Stimulated activated CD4-positive, alpha-beta T cell treated with anti-CD3 and anti-CD28 coated beads, Interleukin-4, amount 100 ng/mL, for 48 hours (primary cell): ENCODE data around the gene PEDS1.
A peak's percentile ranks its signal among the peaks of the same experiment; 100 is the strongest.
"Not testable (repeated sequence)": the region's sequence is repeated elsewhere in the genome, so short reads cannot be mapped to it uniquely, and the experiment has no call there.

Experiments
- DNase-seq, 2 donors: peaks; one replicate each; pipeline ENCODE4 v3.0.0-alpha.2; 2020; ENCODE audit warnings: low read depth in 2 of 2

The PEDS1 gene

DNA sequence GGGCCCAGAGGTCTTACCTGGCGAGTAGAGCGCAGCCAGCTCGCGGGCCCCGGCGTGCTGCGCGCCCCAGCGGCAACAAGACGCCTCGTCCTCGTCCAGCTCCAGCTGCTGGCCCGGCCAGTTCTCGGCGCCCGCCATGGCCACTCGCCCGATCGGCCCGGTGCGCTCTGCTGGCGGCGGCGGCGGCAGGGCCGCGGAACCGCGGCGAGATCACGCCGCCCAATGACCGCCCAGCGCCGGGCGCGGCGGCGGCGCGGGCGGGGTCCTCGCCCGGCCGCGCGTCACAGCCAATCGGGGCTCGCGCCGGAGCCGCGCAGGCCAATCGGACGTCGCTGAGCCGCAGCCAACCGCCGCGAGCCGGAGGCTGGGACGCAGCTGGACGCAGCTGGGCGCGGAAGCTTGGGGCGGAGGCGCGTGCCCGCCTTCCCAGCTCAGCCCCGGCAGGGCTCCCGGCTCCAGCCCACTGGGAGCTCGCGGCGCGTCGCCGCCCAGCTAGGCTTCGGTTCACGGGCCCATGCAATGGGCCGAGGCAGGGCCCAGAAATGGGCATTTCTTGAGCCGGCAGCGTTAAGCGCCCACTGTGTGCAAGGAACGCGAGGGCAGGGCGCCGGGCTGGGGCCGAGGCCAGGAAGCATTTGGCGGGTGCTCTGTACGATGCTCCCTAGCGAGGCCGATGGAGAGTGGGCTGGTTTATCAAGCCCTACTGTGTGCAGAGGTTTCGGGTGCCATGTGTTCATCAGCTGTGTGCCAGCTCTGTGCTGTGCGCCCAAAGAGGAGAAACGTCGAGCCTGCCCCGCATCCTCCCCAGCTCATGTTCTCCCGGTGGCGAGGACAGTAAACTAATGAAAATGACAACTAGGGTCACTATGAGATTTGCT lies at the start of gene PEDS1:
PEDS1 (minus strand) TSS at position 224 of the 878 bp plus-strand sequence; CDS start at position 138, 86 bp downstream.
- peak; percentile 63 to 82 for DNase-seq

DNA sequence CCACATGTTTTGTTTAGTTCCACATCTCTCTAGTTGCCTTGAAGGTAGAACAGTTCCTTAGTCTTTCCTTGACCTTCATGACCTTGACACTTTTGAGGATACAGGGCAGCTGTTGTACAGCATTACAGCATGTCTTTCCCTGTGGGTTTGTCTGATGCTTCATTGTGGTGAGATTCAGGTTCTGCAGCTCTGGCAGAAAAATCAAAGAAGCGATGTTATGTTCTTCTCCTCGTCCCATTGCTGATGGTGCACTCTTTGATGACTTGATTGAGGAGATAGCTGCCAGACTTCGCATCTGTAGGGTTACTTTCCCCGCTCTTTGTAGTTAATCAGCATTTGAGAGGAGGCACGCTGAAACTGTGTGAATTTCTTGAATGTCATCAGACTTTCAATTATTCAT lies 49.2 kb upstream of the PEDS1 start:
- no peak for DNase-seq

DNA sequence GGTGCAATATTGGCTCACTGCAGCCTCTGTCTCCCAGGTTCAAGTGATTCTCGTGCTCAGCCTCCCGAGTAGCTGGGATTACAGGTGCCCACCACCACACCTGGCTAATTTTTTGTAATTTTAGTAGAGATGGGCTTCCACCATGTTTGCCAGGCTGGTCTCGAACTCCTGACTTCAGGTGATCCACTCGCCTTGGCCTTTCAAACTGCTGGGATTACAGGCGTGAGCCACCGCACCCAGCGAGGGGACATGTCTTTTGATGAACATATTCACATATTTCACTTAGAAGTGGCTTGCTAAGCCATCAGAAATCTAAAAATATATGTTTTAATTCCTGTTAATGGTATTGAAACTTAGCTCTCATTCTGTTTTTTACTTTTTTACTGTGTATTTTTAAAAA lies 48.2 kb upstream of the PEDS1 start:
- not testable (repeated sequence) for DNase-seq

DNA sequence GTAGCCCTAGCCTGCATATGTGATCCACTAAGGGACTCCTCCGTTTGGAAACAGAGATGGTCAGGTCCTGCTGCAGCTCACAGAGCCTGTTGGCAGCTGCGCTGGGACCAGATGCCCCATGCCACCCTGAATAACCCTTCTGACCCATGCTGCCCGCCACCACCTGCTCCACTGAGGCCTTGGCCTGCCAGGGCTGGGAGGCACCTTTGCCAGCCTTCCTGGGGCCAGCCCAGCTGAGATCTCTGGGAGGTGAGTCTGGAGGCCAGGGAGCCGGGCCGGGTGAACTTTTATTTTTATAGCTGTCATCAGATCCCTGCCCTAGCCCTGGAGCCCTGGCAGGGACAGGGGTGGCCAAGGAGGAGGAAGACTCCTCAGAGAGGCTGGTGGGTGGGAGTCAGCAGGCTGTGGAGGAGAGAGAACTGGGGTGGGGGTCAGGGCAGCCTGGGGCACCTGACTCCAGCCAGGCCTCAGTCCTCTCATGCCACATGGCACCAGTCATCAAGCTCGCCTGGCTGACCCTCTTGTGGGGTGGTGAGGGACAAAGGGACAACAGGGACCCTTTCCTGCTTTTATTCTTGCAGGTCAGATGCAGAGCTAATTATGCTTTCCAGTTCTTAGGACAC lies 47.1 kb upstream of the PEDS1 start:
- no peak for DNase-seq

DNA sequence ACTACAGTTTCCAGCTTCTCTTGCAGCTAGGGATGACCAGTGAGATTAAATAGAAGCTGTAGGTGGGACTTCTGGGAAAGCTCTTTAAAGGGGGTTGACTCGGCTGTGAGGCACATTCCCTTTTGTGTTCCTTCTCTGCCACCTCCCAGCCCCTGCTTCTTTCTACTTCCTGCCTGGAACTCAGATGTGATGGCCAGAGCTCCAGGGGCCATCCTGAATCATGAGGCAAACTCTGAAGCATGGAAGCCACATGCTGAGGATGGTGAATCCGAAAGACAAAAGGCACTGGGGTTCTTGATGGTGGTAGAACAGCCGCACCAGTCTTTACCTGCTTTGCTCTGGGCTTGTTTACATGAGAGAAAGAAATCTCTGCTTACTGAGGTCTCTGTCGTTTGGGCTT lies 46.2 kb upstream of the PEDS1 start:
- DNase-seq: no peak

DNA sequence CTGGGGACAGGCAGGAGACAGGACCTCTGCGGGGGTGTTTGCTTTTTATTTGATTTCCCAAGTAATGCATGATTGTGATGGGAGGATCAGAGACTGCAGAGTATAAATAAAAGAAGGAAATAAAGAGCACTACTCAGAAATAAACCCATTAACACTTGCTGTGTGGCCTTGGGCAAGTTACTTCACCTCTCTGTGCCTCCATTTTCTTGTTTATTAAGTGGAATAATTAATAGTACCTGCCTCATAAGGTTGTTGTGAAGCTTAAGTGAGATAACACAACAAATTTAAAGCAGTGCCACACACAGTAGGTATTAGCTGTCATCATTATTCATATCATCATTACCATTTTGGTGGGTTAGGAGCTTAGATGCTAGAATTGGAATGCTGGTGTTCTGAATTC lies 45.2 kb upstream of the PEDS1 start:
- DNase-seq: no peak

DNA sequence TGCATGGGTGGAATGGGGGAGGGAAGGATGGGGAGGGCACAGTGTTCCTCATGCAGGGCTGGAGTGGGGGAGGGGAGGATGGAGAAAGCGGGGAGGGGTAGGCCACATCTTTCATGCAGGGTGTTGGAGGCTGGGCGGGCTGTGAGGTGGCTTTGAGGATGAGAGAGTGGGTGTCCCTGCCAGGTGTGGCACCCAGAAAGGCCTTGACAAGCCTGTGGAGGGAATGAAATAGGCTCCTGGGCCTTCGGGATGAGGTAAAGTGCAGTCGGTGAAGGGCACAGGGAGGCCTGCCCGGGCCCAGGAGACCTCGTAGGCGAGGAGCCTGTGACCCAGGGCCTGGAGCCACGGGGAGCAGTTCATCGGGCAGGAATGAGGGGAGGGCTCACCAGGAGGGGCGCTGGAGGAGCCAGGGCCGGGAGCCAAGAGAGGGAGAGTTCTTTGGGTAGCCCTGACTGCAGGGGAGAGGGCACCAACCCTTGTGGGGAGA lies 44.7 kb upstream of the PEDS1 start:
- no peak for DNase-seq

DNA sequence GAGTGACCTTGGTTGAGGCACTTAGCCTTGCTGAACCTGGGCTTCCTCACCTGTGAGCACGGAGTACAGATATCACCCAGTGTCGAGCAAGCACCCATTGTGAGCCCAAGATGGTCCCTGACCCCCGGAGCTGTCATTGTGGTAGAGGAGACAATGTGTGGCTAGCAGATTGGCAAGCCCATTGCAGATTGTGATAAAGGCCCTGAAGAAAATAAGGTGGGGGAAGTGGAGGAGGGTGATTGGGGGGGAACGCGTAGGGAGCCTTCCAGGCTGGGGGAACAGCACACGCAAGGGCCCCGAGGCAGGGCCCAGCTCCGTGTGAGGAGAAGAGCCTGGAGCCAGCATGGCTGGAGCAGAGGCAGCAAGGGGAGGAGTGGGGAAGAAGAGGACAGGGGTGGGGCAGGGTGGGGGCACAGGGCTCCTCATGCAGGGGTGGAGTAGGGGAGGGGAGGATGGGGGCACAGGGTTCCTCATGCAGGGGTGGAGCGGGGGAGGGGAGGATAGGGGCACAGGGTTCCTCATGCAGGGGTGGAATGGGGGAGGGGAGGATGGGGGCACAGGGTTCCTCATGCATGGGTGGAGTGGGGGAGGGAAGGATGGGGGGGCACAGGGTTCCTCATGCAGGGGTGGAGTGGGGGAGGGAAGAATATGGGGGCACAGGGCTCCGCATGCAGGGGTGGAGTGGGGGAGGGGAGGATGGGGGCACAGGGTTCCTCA lies 44.1 kb upstream of the PEDS1 start:
- DNase-seq: no peak

DNA sequence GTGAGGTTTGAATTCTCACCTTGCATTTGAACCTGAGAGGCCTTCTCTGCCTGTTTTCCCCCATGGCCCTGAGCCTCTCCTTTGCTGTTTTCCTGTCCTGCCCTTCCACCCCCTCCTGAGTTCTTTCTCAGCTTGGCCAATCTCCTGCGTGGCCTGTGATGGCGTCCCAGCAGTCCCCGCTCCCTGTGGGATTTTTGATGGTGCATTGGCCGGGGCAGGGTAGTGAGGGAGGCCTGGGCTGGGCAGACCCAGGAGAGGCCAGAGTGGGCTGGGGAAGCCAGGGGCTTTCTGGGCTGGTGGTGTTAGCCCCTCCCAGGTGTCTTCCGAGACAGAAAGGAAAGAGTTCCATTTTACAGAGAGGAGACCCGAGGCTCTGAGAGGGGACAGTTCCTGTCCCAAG lies 43.4 kb upstream of the PEDS1 start:
- DNase-seq: no peak

DNA sequence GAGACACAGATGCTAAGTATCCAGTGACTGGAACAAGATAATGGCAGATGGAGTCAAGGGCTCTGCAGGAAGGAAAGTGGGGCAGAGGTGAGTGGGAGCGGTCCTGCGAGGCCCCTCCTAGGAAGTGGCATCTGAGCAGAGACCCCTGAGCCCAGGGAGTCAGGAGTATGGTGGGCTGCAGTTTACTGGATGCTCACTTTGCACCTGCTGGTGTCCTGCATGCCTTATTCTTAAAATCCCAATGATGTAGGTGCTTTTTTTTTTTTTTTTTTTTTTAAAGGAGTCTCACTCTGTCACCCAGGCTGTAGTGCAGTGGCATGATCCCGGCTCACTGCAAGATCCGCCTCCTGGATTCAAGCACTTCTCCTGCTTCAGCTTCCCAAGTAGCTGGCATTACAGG lies 42.7 kb upstream of the PEDS1 start:
- no peak for DNase-seq

DNA sequence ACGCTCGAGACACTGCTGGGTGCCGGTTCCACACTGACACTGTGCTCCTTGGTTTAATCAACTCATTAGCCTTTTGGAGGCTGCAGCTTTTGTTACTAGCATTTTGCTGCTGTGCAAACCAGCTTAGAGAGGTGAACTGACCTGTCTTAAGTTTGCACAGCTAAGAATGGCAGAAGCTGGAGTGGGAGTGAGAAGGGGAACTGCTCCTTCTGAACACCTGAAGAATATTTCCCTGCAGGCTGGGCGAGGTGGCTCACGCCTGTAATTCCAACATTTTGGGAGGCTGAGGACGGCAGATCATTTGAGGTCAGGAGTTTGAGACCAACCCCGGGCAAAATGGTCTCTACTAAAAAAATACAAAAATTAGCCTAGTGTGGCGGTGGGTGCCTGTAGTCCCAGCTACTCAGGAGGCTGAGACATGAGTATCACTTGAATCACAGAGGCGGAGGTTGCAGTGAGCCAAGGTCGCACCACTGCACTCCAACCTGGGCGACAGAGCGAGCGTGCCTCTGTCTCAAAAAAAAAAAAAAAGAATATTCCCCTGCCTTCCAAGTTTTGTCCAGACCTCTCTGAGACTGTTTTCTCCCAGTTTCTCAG lies 42.1 kb upstream of the PEDS1 start:
- no peak for DNase-seq

DNA sequence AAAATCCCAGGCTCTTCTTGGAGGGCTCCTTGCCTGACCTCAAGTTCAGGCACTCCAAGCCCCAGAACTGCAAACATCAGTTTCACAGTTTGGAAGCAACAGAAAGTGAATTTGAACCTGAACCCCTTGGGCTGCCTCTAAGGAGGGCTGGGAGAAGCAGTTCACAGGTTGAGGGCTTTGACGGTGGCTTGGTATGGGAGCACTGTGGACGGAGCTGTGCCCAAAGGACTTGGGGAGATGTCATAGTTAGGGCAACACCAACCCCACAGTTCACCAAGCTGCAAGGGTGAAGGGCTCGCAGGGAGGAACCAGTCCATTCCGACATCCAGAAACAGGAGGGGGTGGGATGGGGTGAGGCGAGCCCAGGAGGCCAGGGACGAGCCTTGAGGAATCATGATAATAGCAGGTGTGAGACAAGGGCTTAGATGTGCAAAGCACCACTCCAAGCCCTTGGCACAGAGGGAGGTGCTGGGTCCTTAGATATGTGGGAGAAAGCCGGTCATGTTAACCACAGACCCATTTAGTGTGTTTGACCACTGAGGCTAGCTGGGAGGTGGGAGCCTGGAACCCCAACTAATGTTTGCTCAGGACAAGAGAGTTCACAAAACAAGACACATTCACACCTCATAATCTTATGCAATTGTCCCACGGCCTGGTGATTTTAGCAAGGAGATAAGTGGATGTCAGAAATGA lies 41.5 kb upstream of the PEDS1 start:
- no peak for DNase-seq

DNA sequence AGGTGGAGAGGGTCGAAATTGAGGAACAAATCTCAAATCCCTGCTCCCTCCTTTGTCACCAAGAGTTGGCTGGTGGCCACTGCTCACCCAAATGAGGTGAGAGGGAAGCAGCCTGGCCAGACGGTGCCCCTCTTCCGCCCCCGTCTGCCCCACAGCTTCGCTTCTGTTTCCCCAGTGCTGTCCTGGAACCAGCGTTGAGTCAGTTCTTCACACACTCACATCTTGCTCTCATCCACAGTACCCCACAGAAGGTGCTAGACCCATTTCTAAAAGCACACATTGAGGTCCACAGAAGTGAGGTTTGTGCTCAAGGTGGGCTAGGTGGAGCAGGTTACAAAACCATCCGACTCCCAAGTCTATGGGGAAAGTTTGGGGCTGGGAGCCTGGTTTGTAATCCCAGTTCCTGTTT lies 40.9 kb upstream of the PEDS1 start:
- no peak for DNase-seq

DNA sequence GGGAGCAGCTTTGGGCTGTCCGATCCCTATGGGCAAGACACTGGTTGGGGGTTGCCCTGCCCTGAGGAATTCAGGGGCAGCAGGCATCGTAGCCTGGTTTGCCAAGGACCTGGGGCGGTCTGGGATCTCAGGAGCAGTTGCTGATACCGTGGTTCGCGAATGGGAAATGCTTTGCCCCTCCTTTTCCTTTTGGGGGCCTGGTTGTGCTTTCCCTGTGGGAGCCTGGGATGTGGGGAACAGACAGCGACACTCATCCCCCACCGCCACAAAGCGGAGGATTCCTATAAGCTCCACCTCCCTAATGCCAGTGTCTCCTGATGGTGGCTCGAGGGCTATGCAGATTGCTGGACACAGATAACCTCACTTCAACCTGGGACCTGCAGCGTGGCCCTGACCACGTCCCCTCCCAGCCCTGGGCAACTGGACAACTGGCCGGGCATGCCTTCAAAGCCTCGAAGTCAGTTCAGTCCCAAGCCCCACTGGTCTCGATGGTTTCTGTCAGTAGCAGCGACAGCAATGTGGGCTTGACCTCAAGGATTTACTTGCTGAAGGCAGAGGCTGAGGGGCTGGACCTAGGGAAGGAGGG lies 40.4 kb upstream of the PEDS1 start:
- no peak for DNase-seq

DNA sequence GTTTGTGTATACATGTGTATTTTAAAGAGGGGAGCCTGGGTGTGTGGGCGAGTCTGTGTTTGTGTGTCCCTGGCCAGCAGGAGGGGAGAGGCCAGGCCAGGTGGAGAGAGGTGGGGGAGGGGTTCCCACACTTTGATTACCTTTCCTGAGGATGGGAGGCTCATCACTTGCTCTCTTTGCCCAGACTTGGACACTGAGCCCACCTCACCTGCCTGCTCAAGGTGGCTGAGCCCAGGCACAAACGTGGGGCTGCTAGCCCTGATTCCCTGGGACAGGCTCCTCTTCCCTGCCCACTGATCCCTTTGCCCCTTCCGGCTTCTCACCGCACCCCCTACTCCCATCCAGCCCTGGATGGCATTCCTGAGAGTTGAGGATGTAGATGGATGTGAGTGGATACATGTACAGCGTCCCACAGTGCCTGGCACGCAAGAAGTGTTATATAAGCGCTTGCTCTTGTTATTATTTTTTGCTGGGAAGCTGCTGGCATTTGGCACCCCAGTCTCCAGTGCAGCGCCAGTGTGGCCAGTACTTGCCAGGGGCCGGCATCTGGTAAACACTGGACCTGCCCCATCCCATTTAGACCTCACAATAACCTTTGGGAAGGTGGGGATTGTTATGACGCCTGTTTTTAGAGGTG lies 39.8 kb upstream of the PEDS1 start:
- DNase-seq: no peak

DNA sequence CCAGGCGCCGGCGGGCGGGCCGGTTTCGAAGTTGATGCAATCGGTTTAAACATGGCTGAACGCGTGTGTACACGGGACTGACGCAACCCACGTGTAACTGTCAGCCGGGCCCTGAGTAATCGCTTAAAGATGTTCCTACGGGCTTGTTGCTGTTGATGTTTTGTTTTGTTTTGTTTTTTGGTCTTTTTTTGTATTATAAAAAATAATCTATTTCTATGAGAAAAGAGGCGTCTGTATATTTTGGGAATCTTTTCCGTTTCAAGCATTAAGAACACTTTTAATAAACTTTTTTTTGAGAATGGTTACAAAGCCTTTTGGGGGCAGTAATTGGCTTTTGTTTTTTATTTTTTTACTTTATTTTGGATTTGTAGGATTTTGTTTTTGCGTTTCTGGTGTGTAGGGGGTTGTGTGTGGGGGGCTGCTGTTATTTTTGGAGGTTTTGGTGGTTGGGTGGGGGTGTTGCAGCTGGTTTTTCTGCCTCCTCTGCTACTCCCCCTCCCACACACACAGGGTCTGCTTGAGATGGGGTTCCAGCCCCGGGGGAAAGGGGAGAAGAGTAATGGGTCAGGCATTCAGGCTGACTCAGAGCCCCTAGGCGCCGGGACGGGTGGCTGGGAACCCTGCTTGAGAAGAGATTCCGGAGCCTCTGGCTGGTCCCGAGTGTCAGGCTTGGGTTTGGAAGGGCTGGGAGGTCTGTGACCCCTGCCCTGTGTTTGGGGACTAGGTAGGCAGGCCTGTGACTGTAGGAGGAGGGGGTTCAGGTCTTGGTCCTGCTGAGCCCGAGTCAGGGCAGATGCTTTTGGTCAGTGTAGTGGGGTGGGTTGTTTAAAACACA lies 39.1 kb upstream of the PEDS1 start:
- DNase-seq: peak; percentile 78 to 79

DNA sequence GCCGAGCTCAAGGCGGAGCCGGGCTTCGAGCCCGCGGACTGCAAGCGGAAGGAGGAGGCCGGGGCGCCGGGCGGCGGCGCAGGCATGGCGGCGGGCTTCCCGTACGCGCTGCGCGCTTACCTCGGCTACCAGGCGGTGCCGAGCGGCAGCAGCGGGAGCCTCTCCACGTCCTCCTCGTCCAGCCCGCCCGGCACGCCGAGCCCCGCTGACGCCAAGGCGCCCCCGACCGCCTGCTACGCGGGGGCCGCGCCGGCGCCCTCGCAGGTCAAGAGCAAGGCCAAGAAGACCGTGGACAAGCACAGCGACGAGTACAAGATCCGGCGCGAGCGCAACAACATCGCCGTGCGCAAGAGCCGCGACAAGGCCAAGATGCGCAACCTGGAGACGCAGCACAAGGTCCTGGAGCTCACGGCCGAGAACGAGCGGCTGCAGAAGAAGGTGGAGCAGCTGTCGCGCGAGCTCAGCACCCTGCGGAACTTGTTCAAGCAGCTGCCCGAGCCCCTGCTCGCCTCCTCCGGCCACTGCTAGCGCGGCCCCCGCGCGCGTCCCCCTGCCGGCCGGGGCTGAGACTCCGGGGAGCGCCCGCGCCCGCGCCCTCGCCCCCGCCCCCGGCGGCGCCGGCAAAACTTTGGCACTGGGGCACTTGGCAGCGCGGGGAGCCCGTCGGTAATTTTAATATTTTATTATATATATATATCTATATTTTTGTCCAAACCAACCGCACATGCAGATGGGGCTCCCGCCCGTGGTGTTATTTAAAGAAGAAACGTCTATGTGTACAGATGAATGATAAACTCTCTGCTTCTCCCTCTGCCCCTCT lies 38.2 kb upstream of the PEDS1 start:
- peak in 1 of 2 donors; percentile 43 for DNase-seq

DNA sequence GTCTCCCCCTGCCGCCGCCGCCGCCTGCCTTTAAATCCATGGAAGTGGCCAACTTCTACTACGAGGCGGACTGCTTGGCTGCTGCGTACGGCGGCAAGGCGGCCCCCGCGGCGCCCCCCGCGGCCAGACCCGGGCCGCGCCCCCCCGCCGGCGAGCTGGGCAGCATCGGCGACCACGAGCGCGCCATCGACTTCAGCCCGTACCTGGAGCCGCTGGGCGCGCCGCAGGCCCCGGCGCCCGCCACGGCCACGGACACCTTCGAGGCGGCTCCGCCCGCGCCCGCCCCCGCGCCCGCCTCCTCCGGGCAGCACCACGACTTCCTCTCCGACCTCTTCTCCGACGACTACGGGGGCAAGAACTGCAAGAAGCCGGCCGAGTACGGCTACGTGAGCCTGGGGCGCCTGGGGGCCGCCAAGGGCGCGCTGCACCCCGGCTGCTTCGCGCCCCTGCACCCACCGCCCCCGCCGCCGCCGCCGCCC lies 37.6 kb upstream of the PEDS1 start:
- peak; percentile 44 to 45 for DNase-seq
